Osteocyte (in vitro differentiated cells): ENCODE results near the gene HS3ST4. TPM values are rescaled to one million over a fixed set of nuclear protein-coding genes. Genes with fewer than 3 reads are reported as not detected.

Experiments used
- DNase-seq: peaks from one replicate; pipeline ENCODE4 v3.0.0; 2021; ENCODE audit warnings: mixed read lengths; ENCODE audit not compliant: unreplicated experiment; ENCODE audit errors: extremely low spot score
- H3K27ac Mint-ChIP-seq: one replicate; pipeline ENCODE4 v1.8.0; 2021; ENCODE audit warnings: mild to moderate bottlenecking, mixed read lengths; ENCODE audit not compliant: unreplicated experiment
- H3K27me3 Mint-ChIP-seq: one replicate; pipeline ENCODE4 v1.8.0; 2021; ENCODE audit warnings: mixed read lengths; ENCODE audit not compliant: unreplicated experiment
- H3K36me3 Mint-ChIP-seq: one replicate; pipeline ENCODE4 v1.8.0; 2021; ENCODE audit warnings: mixed read lengths; ENCODE audit not compliant: unreplicated experiment
- H3K4me1 Mint-ChIP-seq: one replicate; pipeline ENCODE4 v1.8.0; 2021; ENCODE audit warnings: mixed read lengths; ENCODE audit not compliant: unreplicated experiment
- H3K4me3 Mint-ChIP-seq: one replicate; pipeline ENCODE4 v1.8.0; 2021; ENCODE audit warnings: mild to moderate bottlenecking, moderate library complexity, mixed read lengths; ENCODE audit not compliant: unreplicated experiment
- H3K9me3 Mint-ChIP-seq: one replicate; pipeline ENCODE4 v1.8.0; 2021; ENCODE audit warnings: mixed read lengths; ENCODE audit not compliant: unreplicated experiment
- total RNA-seq: library from RNA; stranded (reverse); gene quantifications from 2 replicates; pipeline ENCODE4 v1.2.1, GENCODE V29; 2021
- TF ChIP-seq, protein P1 (sequence below): fragments of 200-600 bp; sonication (generic); IDR thresholded peaks from 2 replicates; pipeline ENCODE4 v1.5.0; 2021; ENCODE audit warnings: antibody characterized with exemption, mild to moderate bottlenecking, moderate library complexity

Gene HS3ST4
- total RNA-seq, 1 donor from 2014 or later = not detected

DNA sequence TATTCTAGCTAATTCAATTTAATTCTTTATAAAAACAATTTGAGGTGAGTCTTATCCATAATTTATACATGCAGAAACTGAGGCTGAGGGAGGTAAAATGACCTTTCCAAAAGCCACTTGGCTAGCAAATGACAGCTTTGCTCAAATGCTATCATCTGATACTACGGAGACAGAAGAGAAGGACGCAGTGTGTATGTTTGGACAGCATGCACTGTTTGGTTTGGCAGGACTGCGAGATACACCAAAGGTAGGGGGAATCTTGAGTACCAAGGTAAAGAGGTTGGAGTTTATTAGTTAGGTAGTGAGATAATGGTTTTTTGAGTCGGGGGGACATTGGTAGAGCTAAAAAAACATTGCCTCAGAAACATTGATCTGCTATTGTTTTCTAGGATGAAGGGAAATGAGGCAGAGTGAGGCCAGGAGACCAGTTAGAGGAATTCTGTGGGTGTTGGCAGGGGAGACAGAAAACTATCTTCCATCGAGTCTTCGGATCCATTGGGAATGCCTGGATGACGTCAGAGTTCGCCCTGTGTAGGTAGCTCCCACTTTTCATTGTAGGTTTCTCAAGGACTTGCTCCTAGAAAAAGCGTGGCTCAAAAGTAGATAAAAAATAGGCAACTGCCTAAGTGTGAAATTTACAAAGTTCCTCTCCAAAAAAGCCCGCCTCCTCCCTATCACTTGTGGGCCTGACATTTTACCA lies 2.5 kb upstream of the HS3ST4 start:
- DNase-seq = no peak
- TF ChIP-seq, protein P1, sequence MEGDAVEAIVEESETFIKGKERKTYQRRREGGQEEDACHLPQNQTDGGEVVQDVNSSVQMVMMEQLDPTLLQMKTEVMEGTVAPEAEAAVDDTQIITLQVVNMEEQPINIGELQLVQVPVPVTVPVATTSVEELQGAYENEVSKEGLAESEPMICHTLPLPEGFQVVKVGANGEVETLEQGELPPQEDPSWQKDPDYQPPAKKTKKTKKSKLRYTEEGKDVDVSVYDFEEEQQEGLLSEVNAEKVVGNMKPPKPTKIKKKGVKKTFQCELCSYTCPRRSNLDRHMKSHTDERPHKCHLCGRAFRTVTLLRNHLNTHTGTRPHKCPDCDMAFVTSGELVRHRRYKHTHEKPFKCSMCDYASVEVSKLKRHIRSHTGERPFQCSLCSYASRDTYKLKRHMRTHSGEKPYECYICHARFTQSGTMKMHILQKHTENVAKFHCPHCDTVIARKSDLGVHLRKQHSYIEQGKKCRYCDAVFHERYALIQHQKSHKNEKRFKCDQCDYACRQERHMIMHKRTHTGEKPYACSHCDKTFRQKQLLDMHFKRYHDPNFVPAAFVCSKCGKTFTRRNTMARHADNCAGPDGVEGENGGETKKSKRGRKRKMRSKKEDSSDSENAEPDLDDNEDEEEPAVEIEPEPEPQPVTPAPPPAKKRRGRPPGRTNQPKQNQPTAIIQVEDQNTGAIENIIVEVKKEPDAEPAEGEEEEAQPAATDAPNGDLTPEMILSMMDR = no peak
- no peaks in the 10 kb centered on the region for H3K9me3 Mint-ChIP-seq
- H3K27ac Mint-ChIP-seq = no peak overlapping the region
- H3K4me1 Mint-ChIP-seq = peaks cover 7% of the 10 kb centered on the region
- no peaks in the 10 kb centered on the region for H3K36me3 Mint-ChIP-seq
- peaks cover 42% of the 10 kb centered on the region for H3K27me3 Mint-ChIP-seq
- no peak overlapping the region for H3K4me3 Mint-ChIP-seq

DNA sequence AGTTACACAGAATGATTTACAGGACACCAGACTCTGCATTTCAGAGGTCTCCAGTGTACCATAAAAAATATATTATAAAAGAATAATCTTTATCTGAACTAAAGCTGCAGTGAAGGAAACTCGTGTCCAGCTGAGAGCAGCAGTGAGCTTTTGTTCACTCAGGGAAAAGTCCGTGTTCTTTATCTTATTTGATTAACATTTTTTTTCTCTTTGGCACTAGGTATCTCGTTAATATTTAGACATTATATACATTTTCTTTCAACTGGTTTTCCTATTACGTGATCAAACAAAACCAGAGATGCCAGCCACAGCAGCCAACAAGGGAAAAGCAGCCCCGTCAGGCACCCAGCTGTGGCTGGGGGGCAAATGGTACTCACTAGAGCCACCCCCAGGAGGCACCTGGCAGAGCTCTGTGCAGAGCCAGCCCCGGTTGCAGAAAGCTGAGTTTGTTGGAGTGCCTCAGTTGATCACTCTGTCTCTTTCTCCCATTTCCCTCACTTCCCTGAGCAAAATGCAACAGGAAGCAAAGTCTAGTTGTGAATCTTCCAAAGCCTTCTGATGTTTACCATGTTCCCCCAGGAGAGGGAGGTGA lies 1.1 kb upstream of the HS3ST4 start:
- H3K9me3 Mint-ChIP-seq = no peaks in the 10 kb centered on the region
- no peak for DNase-seq
- no peak overlapping the region for H3K27ac Mint-ChIP-seq
- peaks cover 54% of the 10 kb centered on the region for H3K27me3 Mint-ChIP-seq
- peak overlapping the region; percentile 65 for H3K4me3 Mint-ChIP-seq
- TF ChIP-seq, protein P1 = no peak
- no peaks in the 10 kb centered on the region for H3K36me3 Mint-ChIP-seq
- H3K4me1 Mint-ChIP-seq = peaks cover 7% of the 10 kb centered on the region

DNA sequence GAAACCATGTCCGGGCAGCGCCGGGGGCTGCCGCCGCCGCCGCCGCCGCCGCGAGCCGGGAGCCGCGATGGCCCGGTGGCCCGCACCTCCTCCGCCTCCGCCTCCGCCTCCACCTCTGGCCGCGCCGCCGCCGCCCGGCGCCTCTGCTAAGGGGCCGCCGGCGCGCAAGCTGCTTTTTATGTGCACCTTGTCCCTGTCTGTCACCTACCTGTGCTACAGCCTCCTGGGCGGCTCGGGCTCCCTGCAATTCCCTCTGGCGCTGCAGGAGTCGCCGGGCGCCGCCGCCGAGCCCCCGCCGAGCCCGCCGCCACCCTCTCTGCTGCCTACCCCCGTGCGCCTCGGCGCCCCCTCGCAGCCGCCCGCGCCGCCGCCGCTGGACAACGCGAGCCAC lies 587 bp downstream of the HS3ST4 start:
- Mint-ChIP-seq H3K36me3 (no peaks in the 10 kb centered on the region), H3K27ac (no peak overlapping the region), H3K4me3 (no peak overlapping the region), H3K9me3 (no peaks in the 10 kb centered on the region), H3K27me3 (peaks cover 59% of the 10 kb centered on the region), H3K4me1 (peaks cover 7% of the 10 kb centered on the region)
- TF ChIP-seq, protein P1 = no peak
- no peak for DNase-seq

DNA sequence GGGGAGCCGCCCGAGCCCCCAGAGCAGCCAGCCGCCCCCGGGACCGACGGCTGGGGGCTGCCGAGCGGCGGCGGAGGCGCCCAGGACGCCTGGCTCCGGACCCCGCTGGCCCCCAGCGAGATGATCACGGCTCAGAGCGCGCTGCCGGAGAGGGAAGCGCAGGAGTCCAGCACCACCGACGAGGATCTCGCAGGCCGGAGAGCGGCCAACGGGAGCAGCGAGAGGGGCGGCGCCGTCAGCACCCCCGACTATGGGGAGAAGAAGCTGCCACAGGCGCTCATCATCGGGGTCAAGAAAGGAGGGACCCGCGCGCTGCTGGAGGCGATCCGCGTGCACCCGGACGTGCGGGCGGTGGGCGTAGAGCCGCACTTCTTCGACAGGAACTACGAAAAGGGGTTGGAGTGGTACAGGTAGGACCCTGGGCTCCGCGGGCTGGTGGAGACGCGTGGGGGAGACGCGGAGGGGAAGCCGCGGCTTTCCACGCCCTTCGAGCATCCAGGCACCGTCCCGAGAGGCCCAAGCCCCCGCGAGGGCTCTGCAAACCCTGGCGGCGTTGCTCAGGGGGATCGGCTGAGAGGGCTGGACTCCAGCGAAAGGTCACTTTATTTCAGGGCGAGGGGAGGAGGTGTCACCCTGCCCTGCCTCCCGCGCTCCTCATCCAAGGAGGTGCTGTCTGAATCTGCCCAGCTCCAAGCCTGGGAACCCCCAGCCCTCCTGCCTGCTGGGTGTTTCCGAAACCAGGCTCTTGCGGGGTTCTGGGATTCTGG lies 1.2 kb downstream of the HS3ST4 start:
- no peak overlapping the region for H3K27ac Mint-ChIP-seq
- no peak for DNase-seq
- H3K27me3 Mint-ChIP-seq = peaks cover 59% of the 10 kb centered on the region
- peaks cover 7% of the 10 kb centered on the region for H3K4me1 Mint-ChIP-seq
- H3K9me3 Mint-ChIP-seq = no peaks in the 10 kb centered on the region
- H3K4me3 Mint-ChIP-seq = no peak overlapping the region
- H3K36me3 Mint-ChIP-seq = no peaks in the 10 kb centered on the region
- TF ChIP-seq, protein P1 = no peak

DNA sequence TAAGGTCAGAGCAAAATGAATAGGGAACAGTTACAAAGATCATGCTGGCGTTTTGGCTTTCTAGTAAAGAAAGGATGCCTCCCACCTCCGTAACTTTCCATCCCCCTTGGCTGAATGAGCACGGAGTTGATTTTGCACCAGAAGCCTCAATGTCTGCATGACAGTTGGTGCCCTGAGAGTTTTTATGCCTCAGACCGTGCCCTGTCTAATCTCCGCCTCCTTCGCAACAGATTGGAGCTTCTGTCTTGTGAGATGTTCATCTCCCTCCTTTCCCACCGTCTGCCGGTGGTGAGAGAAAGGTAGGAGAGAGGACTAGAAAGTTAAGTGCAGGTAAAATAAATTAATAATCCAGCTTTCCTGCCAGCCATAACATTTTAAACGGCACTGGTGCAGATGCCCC lies 1.9 kb downstream of the HS3ST4 start:
- H3K36me3 Mint-ChIP-seq = no peaks in the 10 kb centered on the region
- TF ChIP-seq, protein P1 = no peak
- H3K4me3 Mint-ChIP-seq = no peak overlapping the region
- no peak for DNase-seq
- peaks cover 59% of the 10 kb centered on the region for H3K27me3 Mint-ChIP-seq
- peaks cover 7% of the 10 kb centered on the region for H3K4me1 Mint-ChIP-seq
- H3K9me3 Mint-ChIP-seq = no peaks in the 10 kb centered on the region
- H3K27ac Mint-ChIP-seq = no peak overlapping the region
